HepG2 (cell line): ENCODE measurements around the gene SSNA1. TPM values are rescaled to one million over a fixed set of nuclear protein-coding genes. Genes with fewer than 3 reads are reported as not detected.

Source experiments
- ATAC-seq: fragments of 200-7000 bp; cut with Tn5 transposase; 3 replicates; pipeline ENCODE4 v1.9.1; 2020; ENCODE audit warnings: mild to moderate bottlenecking, moderate library complexity
- BruUV-seq: library from RNA; stranded (reverse); fragments of 400-500 nt; replicated peaks from 2 replicates; lab custom pipeline; 2021; lab: Mats Ljungman, UMichigan
- CTCF ChIA-PET: fragments of 300-600 bp; formaldehyde crosslinking; extraction: SDS; loops from one replicate; lab custom pipeline; 2021; ENCODE audit warnings: low total read pairs, inconsistent platforms, low intra/inter-chr PET ratio; lab: Yijun Ruan, JAX
- POLR2A ChIA-PET: fragments of 350-600 bp; sonication (Branson Sonifier 250); formaldehyde crosslinking; loops from one replicate; lab custom pipeline; 2020; ENCODE audit warnings: antibody characterized with exemption, inconsistent platforms; lab: Yijun Ruan, JAX
- DNase-seq: peaks from one replicate; pipeline ENCODE4 v3.0.0-alpha.2; 2015; ENCODE audit warnings: low spot score
- FAIRE-seq: peaks from 3 replicates; lab custom pipeline; 2011; peaks lifted over from hg19 to GRCh38; lab: Jason Lieb, UNC
- H2AFZ ChIP-seq: one replicate; pipeline ENCODE4 v1.6.1; 2011; ENCODE audit warnings: low read length, inconsistent platforms
- H3K27ac ChIP-seq: fragments of 300-600 bp; 3 replicates; pipeline ENCODE4 v1.8.0; 2011; ENCODE audit warnings: mixed run types, mild to moderate bottlenecking, mixed read lengths, low read length, inconsistent platforms; ENCODE audit not compliant: insufficient read depth; ENCODE audit errors: extremely low read length
- H3K27me3 ChIP-seq, 2 experiments: fragments of 200-600 bp in 1 of 2; 2 replicates in 1 of 2; 3 replicates in 1 of 2; pipeline versions ENCODE4 v1.6.0 to v1.8.0; 2011; ENCODE audit warnings: low read length in 2 of 2, mild to moderate bottlenecking in 2 of 2, moderate library complexity in 2 of 2, inconsistent platforms in 1 of 2; ENCODE audit not compliant: insufficient read depth in 2 of 2, control insufficient read depth in 1 of 2
- H3K36me3 ChIP-seq, 2 experiments: fragments of 200-600 bp in 1 of 2; replicated peaks in 1 of 2; 2 replicates in 1 of 2; 3 replicates in 1 of 2; pipeline versions ENCODE4 v1.5.1 to v1.8.0; 2011; ENCODE audit warnings: low read length in 2 of 2, inconsistent platforms in 1 of 2; ENCODE audit not compliant: insufficient read depth in 2 of 2, control insufficient read depth in 1 of 2
- H3K4me1 ChIP-seq: 2 replicates; pipeline ENCODE4 v1.5.1; 2012; ENCODE audit warnings: low read length, inconsistent platforms; ENCODE audit not compliant: insufficient read depth
- H3K4me2 ChIP-seq: 2 replicates; pipeline ENCODE4 v1.6.0; 2011; ENCODE audit warnings: low read depth, low read length, inconsistent platforms
- H3K4me3 ChIP-seq, 3 experiments: fragments of 200-600 bp in 1 of 3; sonication (generic), shearing (Covaris generic) in 1 of 3; replicated peaks in 1 of 3; 2 replicates each; pipeline ENCODE4 v1.5.1; 2011 to 2016; ENCODE audit warnings: low read length in 3 of 3, inconsistent platforms in 2 of 3, low read depth in 2 of 3, mild to moderate bottlenecking in 2 of 3, control low read depth in 1 of 3, mixed read lengths in 1 of 3; ENCODE audit not compliant: insufficient read depth in 1 of 3
- H3K79me2 ChIP-seq: one replicate; pipeline ENCODE4 v1.6.1; 2011; ENCODE audit warnings: low read length, inconsistent platforms; ENCODE audit not compliant: insufficient read depth
- H3K9ac ChIP-seq: 2 replicates; pipeline ENCODE4 v1.6.0; 2011; ENCODE audit warnings: mild to moderate bottlenecking, low read depth, low read length, inconsistent platforms; ENCODE audit not compliant: insufficient read depth
- H3K9me3 ChIP-seq: 2 replicates; pipeline ENCODE4 v1.5.1; 2012; ENCODE audit warnings: mild to moderate bottlenecking, low read length
- H4K20me1 ChIP-seq: 2 replicates; pipeline ENCODE4 v1.6.0; 2011; ENCODE audit warnings: inconsistent platforms, mild to moderate bottlenecking, low read length, moderate library complexity; ENCODE audit not compliant: insufficient read depth
- AHR ChIP-seq: IDR thresholded peaks from 2 replicates; pipeline ENCODE4 v1.6.1; 2018; ENCODE audit warnings: missing genetic modification reagents, missing compliant biosample characterization
- ARNT2 ChIP-seq: sonication (generic); formaldehyde crosslinking; IDR thresholded peaks from 2 replicates; pipeline ENCODE4 v1.8.0; 2022; ENCODE audit warnings: mild to moderate bottlenecking, low read depth, missing genetic modification reagents, moderate library complexity
- HDAC1 ChIP-seq: sonication (generic); formaldehyde crosslinking; IDR thresholded peaks from 2 replicates; pipeline ENCODE4 v1.5.1; 2020; ENCODE audit warnings: mild to moderate bottlenecking, missing genetic modification reagents
- NONO ChIP-seq, 2 experiments: fragments of 450-650 bp in 1 of 2; sonication (generic) in 1 of 2; formaldehyde crosslinking in 1 of 2; IDR thresholded peaks in 1 of 2; conservative IDR thresholded peaks in 1 of 2; 2 replicates each; pipeline versions ENCODE4 v1.6.1 to v1.8.0; 2017 to 2022; ENCODE audit warnings: mild to moderate bottlenecking in 1 of 2, missing genetic modification reagents in 1 of 2, moderate library complexity in 1 of 2
- PTBP1 ChIP-seq: fragments of 200-400 bp; formaldehyde crosslinking; IDR thresholded peaks from 2 replicates; pipeline ENCODE4 v1.6.1; 2018; ENCODE audit warnings: low read length, low read depth; ENCODE audit not compliant: poor library complexity, severe bottlenecking
- SRSF4 ChIP-seq: fragments of 200-400 bp; formaldehyde crosslinking; IDR thresholded peaks from one replicate; pipeline ENCODE4 v1.6.1; 2018; ENCODE audit warnings: mild to moderate bottlenecking, low read depth, low read length, moderate library complexity; ENCODE audit not compliant: poor library complexity, severe bottlenecking
- ZFX ChIP-seq: sonication (generic); formaldehyde crosslinking; IDR thresholded peaks from 2 replicates; pipeline ENCODE4 v1.4.0; 2020; ENCODE audit warnings: mild to moderate bottlenecking, low read depth, missing genetic modification reagents, moderate library complexity
- ZMYM3 ChIP-seq: sonication (generic); formaldehyde crosslinking; IDR thresholded peaks from 2 replicates; pipeline ENCODE4 v1.5.1; 2020; ENCODE audit warnings: mild to moderate bottlenecking, missing genetic modification reagents
- ZNF510 ChIP-seq: sonication (generic); formaldehyde crosslinking; IDR thresholded peaks from 2 replicates; pipeline ENCODE4 v1.4.0; 2020; ENCODE audit warnings: low read depth, mild to moderate bottlenecking, missing genetic modification reagents
- ZNF607 ChIP-seq: sonication (generic); formaldehyde crosslinking; IDR thresholded peaks from 2 replicates; pipeline ENCODE4 v1.5.1; 2020; ENCODE audit warnings: missing genetic modification reagents, mild to moderate bottlenecking, borderline replicate concordance
- ZNF670 ChIP-seq: sonication (generic); formaldehyde crosslinking; IDR thresholded peaks from 2 replicates; pipeline ENCODE4 v1.8.0; 2022; ENCODE audit warnings: mild to moderate bottlenecking, missing genetic modification reagents, borderline replicate concordance
- ZNF720 ChIP-seq: sonication (generic); formaldehyde crosslinking; IDR thresholded peaks from 2 replicates; pipeline ENCODE4 v1.4.0; 2020; ENCODE audit warnings: missing genetic modification reagents
- WGBS: methylation state at CpG from one replicate; pipeline ENCODE4 v1.1.6; 2017; ENCODE audit warnings: low lambda C conversion rate; 5-methylcytosine and 5-hydroxymethylcytosine counted together
- in situ Hi-C: cut with HindIII; loops from 2 replicates; pipeline ENCODE4 v1.10.0; 2017; ENCODE audit warnings: low pct_unique_long_range_greater_than_20kb; ENCODE audit not compliant: extremely low pct_ligation_motif_present
- intact Hi-C: fragments of 100-400 bp; cut with micrococcal nuclease; formaldehyde crosslinking; loops from one replicate; pipeline ENCODE4 v1.10.0; 2022; ENCODE audit not compliant: unreplicated experiment
- polyA plus RNA-seq, 8 experiments: library from polyadenylated mRNA; depleted of rRNA in 3 of 8; stranded (reverse) in 7 of 8; unstranded in 1 of 8; fragments of >200 nt; fragmentation: Illumina TruSeq in 4 of 8; extraction: Trizol in 4 of 8; gene quantifications; 2 replicates each; pipeline versions ENCODE4 v1.2.1 to v1.2.3, GENCODE V29; 2011 to 2016; ENCODE audit warnings: low read depth in 4 of 8, missing spikeins in 1 of 8, mixed read lengths in 1 of 8; ENCODE audit not compliant: insufficient read depth in 1 of 8
- total RNA-seq, 5 experiments: library from RNA; depleted of rRNA; stranded (reverse); fragments of >200 nt; fragmentation: Illumina TruSeq; extraction: Trizol; gene quantifications; 2 replicates each; pipeline ENCODE4 v1.2.3, GENCODE V29; 2016; ENCODE audit warnings: low read depth in 1 of 5

SSNA1 gene
- total and polyA plus RNA-seq, 2 of the 13 experiments (the other 11 are each of a cell fraction or from before 2014, with no cell fraction given): 35.9 to 49.4 TPM

DNA sequence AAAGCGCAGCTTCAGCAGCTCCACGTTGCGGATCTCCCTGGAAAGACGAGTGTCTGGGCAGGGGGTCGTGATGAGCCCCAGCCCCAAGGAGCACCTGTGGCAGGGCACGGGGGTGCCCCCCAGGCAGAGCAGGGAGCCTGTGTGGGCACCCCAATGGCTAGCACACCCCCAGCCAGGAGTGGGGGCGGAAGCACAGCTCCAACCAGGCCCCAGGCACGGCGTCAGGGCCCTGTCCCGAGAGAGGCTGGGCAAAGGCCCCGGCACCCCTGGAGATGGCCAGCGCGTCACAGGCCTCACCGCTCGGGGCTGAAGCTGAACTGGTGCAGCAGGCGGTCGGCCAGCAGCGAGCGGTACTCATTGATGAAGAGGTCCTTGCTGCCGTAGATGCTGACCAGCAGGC is 8.0 kb upstream of the SSNA1 start:
- H3K4me2 ChIP-seq: no peak overlapping the region
- no peaks in the 10 kb centered on the region for H3K27me3 ChIP-seq
- ChIA-PET POLR2A (no interaction called here), CTCF (no interaction called here)
- peaks cover 24 to 30% of the 10 kb centered on the region in 2 experiments; a peak in 4 of 5 replicates for H3K36me3 ChIP-seq
- H3K4me3 ChIP-seq: no peak overlapping the region
- FAIRE-seq: no peak
- in situ Hi-C loops: no loop called here
- no peaks in the 10 kb centered on the region for H3K9me3 ChIP-seq
- ATAC-seq: no peak
- TF ChIP-seq NONO (IDR thresholded peaks at IDR 0.05) (no peak), NONO (CRISPR knock-in tag; conservative IDR thresholded peaks at IDR 0.05) (no peak), HDAC1 (no peak), ZNF607 (CRISPR knock-in tag) (no peak), SRSF4 (no peak), ZFX (CRISPR knock-in tag) (no peak)
- 100% methylated on average over 8 of the region's 20 CpGs for WGBS
- H3K79me2 ChIP-seq: no peaks in the 10 kb centered on the region
- no peaks in the 10 kb centered on the region for H3K4me1 ChIP-seq
- BruUV-seq: no TSS peak
- intact Hi-C loops: no loop called here
- H4K20me1 ChIP-seq: no peaks in the 10 kb centered on the region
- H3K27ac ChIP-seq: no peak overlapping the region
- no peak for DNase-seq
- no peak overlapping the region for H2AFZ ChIP-seq
- no peak overlapping the region for H3K9ac ChIP-seq

DNA sequence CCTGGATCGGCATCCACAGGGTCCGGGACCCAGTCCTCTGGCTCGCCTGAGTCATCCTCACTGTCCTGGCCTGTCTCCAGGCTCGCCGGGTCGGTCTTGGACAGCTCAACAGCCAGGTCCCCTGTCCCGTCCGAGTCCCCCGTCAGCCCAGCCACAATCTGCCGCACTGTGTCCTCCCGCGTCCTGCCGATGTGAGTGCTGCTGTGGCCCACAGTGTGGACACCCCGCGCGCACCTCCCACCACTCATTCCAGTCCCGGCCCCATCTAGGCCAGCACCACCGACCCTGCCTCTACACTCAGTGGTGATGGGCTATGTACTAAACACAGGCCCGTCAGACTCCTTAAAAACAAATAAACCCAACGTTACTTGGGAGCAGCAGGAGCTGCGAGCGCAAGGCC is 6.8 kb upstream of the SSNA1 start:
- peaks cover 27 to 35% of the 10 kb centered on the region in 2 experiments; a peak in 4 of 5 replicates for H3K36me3 ChIP-seq
- CTCF ChIA-PET: no interaction called here
- POLR2A ChIA-PET: no interaction called here
- H3K4me3 ChIP-seq: no peak overlapping the region
- H2AFZ ChIP-seq: no peak overlapping the region
- H3K4me2 ChIP-seq: no peak overlapping the region
- H4K20me1 ChIP-seq: no peaks in the 10 kb centered on the region
- no peaks in the 10 kb centered on the region for H3K27me3 ChIP-seq
- no peak overlapping the region for H3K27ac ChIP-seq
- no peak for FAIRE-seq
- BruUV-seq: no TSS peak
- intact Hi-C loops (no loop called here), in situ Hi-C loops (no loop called here)
- 96% methylated on average over 20 of the region's 22 CpGs for WGBS
- TF ChIP-seq ZNF670 (CRISPR knock-in tag) (no peak), ZNF510 (CRISPR knock-in tag) (no peak), PTBP1 (no peak), AHR (CRISPR knock-in tag) (no peak), ZNF720 (no peak), ZMYM3 (CRISPR knock-in tag) (no peak), ARNT2 (CRISPR knock-in tag) (no peak)
- no peak for ATAC-seq
- H3K79me2 ChIP-seq: peaks cover 4% of the 10 kb centered on the region
- no peak for DNase-seq
- H3K9ac ChIP-seq: no peak overlapping the region
- H3K9me3 ChIP-seq: no peaks in the 10 kb centered on the region
- peaks cover 4% of the 10 kb centered on the region for H3K4me1 ChIP-seq
